Thyroid gland (tissue), 4 donors: ENCODE results near the gene ESPN.
"Not testable (repeated sequence)": the region's sequence is repeated elsewhere in the genome, so short reads cannot be mapped to it uniquely, and the experiment has no call there.

Experiments used
- CTCF ChIP-seq, 6 experiments: fragments of 200-600 bp in 3 of 6; fragments of 450-650 bp in 3 of 6; sonication (generic) in 3 of 6; IDR thresholded peaks; one replicate each; pipeline ENCODE4 v1.5.1; 2016 to 2019; ENCODE audit warnings: antibody characterized with exemption in 6 of 6, mild to moderate bottlenecking in 2 of 6, inconsistent platforms in 1 of 6, moderate library complexity in 1 of 6
- POLR2A ChIP-seq, 2 donors: fragments of 450-650 bp; IDR thresholded peaks; one replicate each; pipeline ENCODE4 v1.6.1; 2017; ENCODE audit warnings: antibody characterized with exemption in 2 of 2, mild to moderate bottlenecking in 2 of 2, moderate library complexity in 1 of 2

GRCh38 chr1:6445929-6446328 is 21.4 kb downstream of the ESPN start:
- not testable (repeated sequence) for TF ChIP-seq CTCF, POLR2A (IDR thresholded peaks at IDR 0.05)
